Upper lobe of left lung (tissue), 6 donors: ENCODE results near the gene COX20. TPM values are rescaled to one million over a fixed set of nuclear protein-coding genes. Genes with fewer than 3 reads are reported as not detected.

Experiments
- ATAC-seq, 2 donors: fragments of 200-7000 bp; cut with Tn5 transposase; one replicate each; pipeline ENCODE4 v1.9.1; 2022; ENCODE audit warnings: mild to moderate bottlenecking in 2 of 2, moderate library complexity in 2 of 2; ENCODE audit not compliant: low FRiP score in 2 of 2
- DNase-seq, 2 donors: peaks; one replicate each; pipeline ENCODE4 v3.0.0-alpha.2; 2019 to 2020
- H3K27ac ChIP-seq, 4 donors: fragments of 200-600 bp; sonication (generic); one replicate each; pipeline ENCODE4 v1.5.1; 2016 to 2019
- H3K27me3 ChIP-seq, 4 donors: fragments of 200-600 bp; sonication (generic); one replicate each; pipeline ENCODE4 v1.5.1; 2017 to 2019
- H3K36me3 ChIP-seq, 4 donors: fragments of 200-600 bp; sonication (generic); one replicate each; pipeline ENCODE4 v1.5.1; 2016 to 2019
- H3K4me1 ChIP-seq, 4 donors: fragments of 200-600 bp; sonication (generic); one replicate each; pipeline ENCODE4 v1.5.1; 2018 to 2019
- H3K4me3 ChIP-seq, 4 donors: fragments of 200-600 bp; sonication (generic); one replicate each; pipeline ENCODE4 v1.5.1; 2017 to 2019; ENCODE audit warnings: mild to moderate bottlenecking in 2 of 4, moderate library complexity in 1 of 4
- H3K9me3 ChIP-seq, 4 donors: fragments of 200-600 bp; sonication (generic); one replicate each; pipeline ENCODE4 v1.5.1; 2018 to 2019
- EP300 ChIP-seq, 4 donors: sonication (generic); formaldehyde crosslinking; IDR thresholded peaks; one replicate each; pipeline ENCODE4 v1.5.1; 2017; ENCODE audit warnings: antibody characterized with exemption in 4 of 4, control low read depth in 2 of 4
- POLR2A ChIP-seq, 4 donors: fragments of 450-650 bp; IDR thresholded peaks; one replicate each; pipeline ENCODE4 v1.5.1; 2016 to 2017; ENCODE audit warnings: antibody characterized with exemption in 4 of 4, mild to moderate bottlenecking in 2 of 4
- POLR2AphosphoS5 ChIP-seq, 2 donors: sonication (generic); formaldehyde crosslinking; IDR thresholded peaks; one replicate each; pipeline ENCODE4 v1.5.1; 2017; ENCODE audit warnings: antibody characterized with exemption in 2 of 2
- WGBS, 2 donors: methylation state at CpG; one replicate each; pipeline ENCODE4 v1.1.5; 2017 to 2018; 5-methylcytosine and 5-hydroxymethylcytosine counted together
- total RNA-seq, 6 donors: library from RNA; depleted of rRNA in 4 of 6; stranded (reverse); fragments of >200 nt in 4 of 6; gene quantifications; one replicate each; pipeline versions ENCODE4 v1.1.0 to v1.2.1, GENCODE V29; 2016 to 2021
- TF ChIP-seq, protein P1 (sequence below), 6 experiments: fragments of 450-650 bp in 4 of 6; fragments of 200-600 bp in 2 of 6; sonication (generic) in 2 of 6; IDR thresholded peaks; one replicate each; pipeline ENCODE4 v1.5.1; 2016 to 2019; ENCODE audit warnings: antibody characterized with exemption in 6 of 6
- donor health status: DM: no; HTN: no; CAD: no; lungs with moderate emphysema.
- donor health status: DM: no; HTN: yes; CAD: no; lungs with severe emphysema.

Gene COX20, protein sequence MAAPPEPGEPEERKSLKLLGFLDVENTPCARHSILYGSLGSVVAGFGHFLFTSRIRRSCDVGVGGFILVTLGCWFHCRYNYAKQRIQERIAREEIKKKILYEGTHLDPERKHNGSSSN
- 10 to 100 TPM in 5 of 6 donors, 1 to 10 TPM in 1; 9.4 to 35.3 (median 25.6) TPM for total RNA-seq

DNA sequence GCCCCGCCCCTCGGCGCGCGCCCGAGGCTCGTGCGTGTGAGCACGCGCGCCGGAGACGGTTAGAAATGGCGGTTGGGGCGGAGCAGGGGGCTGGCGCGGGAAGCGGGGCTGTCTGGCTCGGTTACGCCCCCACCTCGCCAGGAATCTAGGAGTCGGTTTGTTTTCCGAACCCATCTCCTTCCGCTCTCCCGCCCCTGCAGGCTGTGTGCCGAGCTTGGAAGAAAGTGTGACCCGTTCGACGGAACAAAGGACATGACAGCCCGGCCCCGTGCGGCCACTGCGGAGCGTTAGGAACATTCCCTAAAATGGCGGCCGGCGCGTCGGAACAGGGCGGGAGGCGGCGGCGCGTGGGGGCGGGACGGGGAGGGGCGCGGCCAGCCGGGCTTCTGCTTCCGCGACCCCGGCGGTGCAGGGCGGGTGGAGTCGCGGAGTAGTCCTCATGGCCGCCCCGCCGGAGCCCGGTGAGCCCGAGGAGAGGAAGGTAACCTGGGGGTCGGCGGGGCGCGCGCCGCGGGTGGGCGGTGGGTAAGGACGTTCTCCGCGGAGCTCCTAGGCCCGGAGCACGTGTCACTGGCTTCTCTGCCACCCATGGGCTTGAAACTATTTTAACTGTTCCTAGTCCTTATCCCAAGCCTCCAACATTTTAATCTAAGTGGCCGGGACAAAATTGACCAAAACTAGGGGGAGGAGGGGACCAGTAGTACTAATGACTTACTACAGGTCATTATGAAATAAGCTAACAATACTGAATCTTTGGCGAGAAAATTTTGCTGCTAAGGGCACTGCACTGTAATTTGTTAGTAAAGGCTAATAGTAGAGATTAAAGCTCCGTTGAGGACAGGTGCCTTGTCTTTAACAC is at the start of gene COX20:
Gene COX20 (plus strand): TSS at position 383 of the 859 bp plus-strand sequence. CDS start 57 bp downstream, at position 440.
- WGBS, 2 donors = 0% methylated on average over 7 to 39 of the region's 77 CpGs
- DNase-seq = peak; percentile 87 to 99
- H3K9me3 ChIP-seq = no peaks in the 10 kb centered on the region
- peaks cover 0 to 10% (median 0%) of the 10 kb centered on the region in 4 donors for H3K36me3 ChIP-seq
- TF ChIP-seq EP300 (IDR thresholded peaks at IDR 0.05) (no peak), POLR2A (IDR thresholded peaks at IDR 0.05) (peak in 3 of 4 donors; percentile 18 to 82 (median 73)), POLR2AphosphoS5 (IDR thresholded peaks at IDR 0.05) (peak; percentile 69 to 91)
- TF ChIP-seq, protein P1, sequence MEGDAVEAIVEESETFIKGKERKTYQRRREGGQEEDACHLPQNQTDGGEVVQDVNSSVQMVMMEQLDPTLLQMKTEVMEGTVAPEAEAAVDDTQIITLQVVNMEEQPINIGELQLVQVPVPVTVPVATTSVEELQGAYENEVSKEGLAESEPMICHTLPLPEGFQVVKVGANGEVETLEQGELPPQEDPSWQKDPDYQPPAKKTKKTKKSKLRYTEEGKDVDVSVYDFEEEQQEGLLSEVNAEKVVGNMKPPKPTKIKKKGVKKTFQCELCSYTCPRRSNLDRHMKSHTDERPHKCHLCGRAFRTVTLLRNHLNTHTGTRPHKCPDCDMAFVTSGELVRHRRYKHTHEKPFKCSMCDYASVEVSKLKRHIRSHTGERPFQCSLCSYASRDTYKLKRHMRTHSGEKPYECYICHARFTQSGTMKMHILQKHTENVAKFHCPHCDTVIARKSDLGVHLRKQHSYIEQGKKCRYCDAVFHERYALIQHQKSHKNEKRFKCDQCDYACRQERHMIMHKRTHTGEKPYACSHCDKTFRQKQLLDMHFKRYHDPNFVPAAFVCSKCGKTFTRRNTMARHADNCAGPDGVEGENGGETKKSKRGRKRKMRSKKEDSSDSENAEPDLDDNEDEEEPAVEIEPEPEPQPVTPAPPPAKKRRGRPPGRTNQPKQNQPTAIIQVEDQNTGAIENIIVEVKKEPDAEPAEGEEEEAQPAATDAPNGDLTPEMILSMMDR (IDR thresholded peaks at IDR 0.05) = peak in 1 of 6 experiments; percentile 24
- H3K4me3 ChIP-seq = peak within 1 kb of the TSS; percentile 77 to 90 (median 82)
- peaks cover 23 to 51% (median 26%) of the 10 kb centered on the region in 4 donors for H3K4me1 ChIP-seq
- no peaks in the 10 kb centered on the region for H3K27me3 ChIP-seq
- peak; percentile 93 to 94 for ATAC-seq
- peak within 1 kb of the TSS; percentile 97 to 100 (median 100) for H3K27ac ChIP-seq

- WGBS, 2 donors = 79 to 83% methylated on average over 13 to 21 of the region's 23 CpGs
- Histone ChIP-seq H3K4me1 (no peaks in the 10 kb centered on the region), H3K27ac (no peak overlapping the region), H3K36me3 (no peaks in the 10 kb centered on the region), H3K4me3 (no peak overlapping the region), H3K9me3 (no peaks in the 10 kb centered on the region), H3K27me3 (no peaks in the 10 kb centered on the region)
- ATAC-seq (no peak), DNase-seq (peak in 1 of 2 donors; percentile 63)
- TF ChIP-seq POLR2AphosphoS5 (IDR thresholded peaks at IDR 0.05) = no peak
- no peak for TF ChIP-seq EP300 (IDR thresholded peaks at IDR 0.05)
- TF ChIP-seq, protein P1 (IDR thresholded peaks at IDR 0.05) = no peak
- no peak for TF ChIP-seq POLR2A (IDR thresholded peaks at IDR 0.05)
Observed at GRCh38 chr1:244788493-244789275, 46.8 kb upstream of the COX20 start.

DNA sequence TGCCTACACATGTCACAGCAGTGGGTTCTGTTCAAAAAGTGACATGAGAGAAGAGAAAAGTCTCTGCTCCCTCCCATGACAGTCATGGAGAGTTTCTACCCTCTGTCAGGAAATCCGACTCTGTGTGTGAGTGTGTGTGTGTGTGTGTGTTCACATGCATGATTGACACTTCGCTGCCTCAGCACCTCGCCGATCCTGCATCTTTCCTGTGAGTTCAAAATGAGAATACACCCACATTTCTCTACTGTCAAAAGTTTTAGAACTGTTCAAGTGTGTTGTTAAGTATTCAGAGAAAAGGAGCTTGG is 46.2 kb upstream of the COX20 start:
- H3K4me3 ChIP-seq = no peak overlapping the region
- DNase-seq (no peak), ATAC-seq (no peak)
- 65 to 73% methylated on average over 4 of the region's 4 CpGs for WGBS, 2 donors
- H3K27me3 ChIP-seq = no peaks in the 10 kb centered on the region
- no peaks in the 10 kb centered on the region for H3K9me3 ChIP-seq
- no peaks in the 10 kb centered on the region for H3K4me1 ChIP-seq
- H3K27ac ChIP-seq = no peak overlapping the region
- TF ChIP-seq EP300 (IDR thresholded peaks at IDR 0.05) (no peak), POLR2AphosphoS5 (IDR thresholded peaks at IDR 0.05) (no peak), POLR2A (IDR thresholded peaks at IDR 0.05) (no peak)
- TF ChIP-seq, protein P1 (IDR thresholded peaks at IDR 0.05) = no peak
- no peaks in the 10 kb centered on the region for H3K36me3 ChIP-seq

- H3K36me3 ChIP-seq = no peaks in the 10 kb centered on the region
- DNase-seq (no peak), ATAC-seq (no peak)
- no peaks in the 10 kb centered on the region for H3K27me3 ChIP-seq
- 61 to 76% methylated on average over 4 of the region's 4 CpGs for WGBS, 2 donors
- TF ChIP-seq EP300 (IDR thresholded peaks at IDR 0.05) (no peak), POLR2A (IDR thresholded peaks at IDR 0.05) (no peak)
- TF ChIP-seq, protein P1 (IDR thresholded peaks at IDR 0.05) = no peak
- no peak overlapping the region for H3K27ac ChIP-seq
- no peaks in the 10 kb centered on the region for H3K4me1 ChIP-seq
- H3K9me3 ChIP-seq = no peaks in the 10 kb centered on the region
- no peak overlapping the region for H3K4me3 ChIP-seq
Observed at GRCh38 chr1:244789731-244790130, 45.7 kb upstream of the COX20 start.
